Stimulated activated CD4-positive, alpha-beta T cell treated with anti-CD3 and anti-CD28 coated beads, Interleukin-2, amount 100 ng/mL, for 48 hours (primary cell): ENCODE data around the gene SPANXC.
"Not testable (repeated sequence)": the region's sequence is repeated elsewhere in the genome, so short reads cannot be mapped to it uniquely, and the experiment has no call there.

ENCODE experiments used
- DNase-seq, 2 donors: peaks; one replicate each; pipeline ENCODE4 v3.0.0-alpha.2; 2020

Gene SPANXC, protein sequence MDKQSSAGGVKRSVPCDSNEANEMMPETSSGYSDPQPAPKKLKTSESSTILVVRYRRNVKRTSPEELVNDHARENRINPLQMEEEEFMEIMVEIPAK

DNA sequence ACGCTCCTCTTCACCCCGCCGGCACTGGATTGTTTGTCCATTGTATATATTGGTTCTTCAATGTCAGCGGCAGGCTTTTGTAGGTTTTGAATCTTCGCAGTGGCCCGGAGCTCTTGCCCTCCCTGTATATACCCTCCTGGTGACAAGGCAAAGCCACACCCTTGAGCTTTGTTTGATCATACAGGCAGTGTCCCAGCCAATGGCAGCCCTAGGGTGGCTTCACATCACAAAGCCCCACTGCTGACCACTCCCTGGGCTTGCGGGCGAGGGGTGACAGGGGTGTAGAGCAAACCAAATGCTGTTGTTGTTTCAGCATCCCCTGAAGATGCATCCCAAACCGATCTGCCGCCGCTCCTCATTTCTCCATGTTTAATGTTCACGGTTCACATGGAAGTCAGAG lies at the start of gene SPANXC:
SPANXC (minus strand) TSS at position 101 of the 400 bp plus-strand sequence; CDS start at position 41, 60 bp downstream.
- not testable (repeated sequence) for DNase-seq

DNA sequence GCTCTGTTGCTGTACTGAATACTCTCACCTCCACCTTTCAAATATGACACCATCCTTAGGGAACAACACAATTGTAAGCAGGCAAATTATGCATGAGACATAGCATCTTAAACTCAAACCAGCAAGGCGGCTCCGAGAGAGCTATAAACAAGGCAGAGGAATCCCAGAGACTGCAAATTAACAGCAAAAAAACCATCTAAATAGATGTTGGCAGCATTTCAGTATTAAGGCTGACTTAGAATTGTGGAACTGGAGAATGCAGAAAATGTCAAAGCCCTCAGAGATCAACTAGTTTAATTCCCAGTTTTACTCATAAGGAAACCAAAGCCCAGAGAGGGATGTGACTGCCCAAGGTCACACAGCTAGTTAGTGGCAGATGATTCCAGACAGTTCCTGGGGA lies 37.2 kb upstream of the SPANXC start:
- DNase-seq = no peak

DNA sequence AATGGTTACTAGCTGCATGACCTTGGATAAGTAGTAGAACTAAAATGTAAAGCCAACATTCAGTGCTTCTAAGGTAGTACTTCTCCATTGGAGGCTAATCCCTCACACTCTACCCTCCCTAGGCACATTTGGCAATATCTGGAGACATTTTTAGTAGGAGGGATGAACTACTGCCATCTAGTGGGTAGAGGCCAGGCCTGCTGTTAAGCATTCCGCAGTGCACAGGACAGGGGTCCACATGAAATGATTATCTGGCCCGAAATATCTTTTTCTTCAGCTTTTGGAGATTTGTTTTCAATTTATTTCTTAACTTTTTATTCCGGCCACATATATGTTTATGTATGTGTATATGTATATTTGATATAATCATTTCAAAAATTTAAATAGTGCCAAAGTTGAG lies 36.0 kb upstream of the SPANXC start:
- no peak for DNase-seq

DNA sequence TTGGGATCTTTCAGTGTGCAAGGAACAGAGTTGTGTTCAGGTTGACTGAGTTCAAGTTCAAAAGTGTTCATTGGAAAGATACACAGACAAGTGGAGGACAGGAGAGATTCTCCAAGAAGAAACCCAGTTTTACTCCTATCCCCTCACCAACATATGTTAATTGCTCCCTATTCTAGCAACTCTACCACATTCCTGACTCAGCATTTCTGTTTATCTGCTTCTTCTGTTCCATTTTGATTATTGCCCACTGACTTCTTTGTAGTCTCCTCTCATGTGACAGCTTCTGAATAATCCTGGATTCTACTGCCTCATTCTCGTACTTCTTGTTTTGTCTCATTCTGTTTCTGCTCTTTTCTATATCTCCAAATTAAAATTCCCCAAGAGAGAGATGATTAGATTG lies 15.8 kb upstream of the SPANXC start:
- no peak for DNase-seq

DNA sequence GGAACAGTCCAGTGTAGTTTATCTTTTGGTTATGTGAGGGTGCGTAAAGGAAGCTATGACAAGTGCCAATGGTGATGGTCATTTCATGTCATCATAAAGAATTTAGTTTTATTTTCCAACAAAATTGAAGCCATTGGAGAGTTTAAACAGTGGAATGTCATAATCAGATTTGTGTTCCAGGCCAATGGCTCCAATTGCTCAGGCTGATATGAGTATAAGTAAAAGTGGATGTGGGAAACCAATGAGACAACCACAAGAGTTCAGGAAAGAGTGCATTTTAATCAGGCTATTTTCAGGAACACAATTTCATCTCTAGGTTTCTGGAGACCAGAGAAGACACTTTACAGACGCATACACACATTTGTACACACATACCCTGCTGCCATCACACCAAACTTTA lies 20.7 kb downstream of the SPANXC start:
- DNase-seq = no peak

DNA sequence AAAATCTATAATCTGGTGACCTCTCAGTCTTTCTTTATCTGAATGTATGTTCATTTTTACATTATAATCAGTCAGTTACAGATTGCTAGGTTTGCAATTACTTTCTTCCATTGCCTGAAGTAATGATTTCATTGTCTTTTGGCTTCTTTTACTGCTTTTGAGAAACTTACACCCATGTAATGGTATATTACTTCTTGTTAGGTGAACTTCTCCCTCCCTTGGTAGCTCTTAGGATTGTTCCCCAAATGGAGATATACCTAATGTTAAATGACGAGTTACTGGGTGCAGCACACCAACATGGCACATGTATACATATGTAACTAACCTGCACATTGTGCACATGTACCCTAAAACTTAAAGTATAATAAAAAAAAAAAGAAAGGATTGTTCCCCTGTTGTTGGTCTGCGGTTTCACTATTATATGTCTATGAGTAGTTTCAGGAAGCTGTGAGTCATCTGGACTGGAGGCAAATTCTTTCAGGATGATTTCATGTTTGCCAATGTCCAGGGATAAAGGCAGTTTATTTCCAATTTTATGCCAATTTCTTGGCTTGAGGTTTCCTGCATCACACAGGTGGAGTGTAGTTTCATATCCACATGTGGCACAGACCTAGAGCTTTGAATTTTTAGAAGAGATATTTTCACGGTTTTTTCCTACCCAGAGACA lies 21.8 kb downstream of the SPANXC start:
- DNase-seq = no peak

DNA sequence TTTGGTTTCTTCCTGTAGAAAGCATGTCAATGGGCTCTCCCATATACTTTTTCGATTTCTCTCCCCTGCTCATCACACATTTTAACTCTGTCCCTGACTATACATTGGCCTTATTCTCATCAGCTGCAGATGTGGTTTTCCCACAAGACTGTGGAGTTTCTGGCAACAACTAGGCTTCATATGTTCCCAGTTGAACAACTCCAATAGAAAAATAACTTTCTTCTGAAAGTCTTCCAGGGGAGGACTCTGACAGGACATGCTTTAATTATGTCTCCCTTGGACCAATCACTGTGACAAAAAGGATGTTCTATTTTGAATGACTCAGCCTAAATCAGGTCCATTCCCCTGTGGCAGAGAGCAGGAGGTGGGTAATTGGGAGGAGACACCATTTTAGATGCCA lies 28.1 kb downstream of the SPANXC start:
- no peak for DNase-seq

DNA sequence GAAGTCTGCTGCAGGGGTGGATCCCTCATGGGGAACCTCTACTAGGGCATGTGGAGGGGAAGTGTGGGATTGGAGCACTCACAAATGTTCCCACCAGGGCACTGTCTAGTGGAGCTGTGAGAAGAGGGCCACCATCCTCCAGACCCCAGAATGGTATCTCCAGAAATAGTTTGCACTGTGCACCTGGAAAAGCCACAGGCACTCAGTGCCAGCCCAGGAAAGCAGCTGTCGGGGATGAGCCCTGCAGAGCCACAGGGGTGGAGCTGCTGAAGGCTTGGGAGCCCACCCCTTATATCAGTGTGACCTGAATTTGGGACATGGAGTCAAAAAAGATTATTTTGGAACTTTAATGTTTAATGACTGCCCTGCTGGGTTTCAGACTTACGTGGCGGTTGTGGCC lies 40.4 kb downstream of the SPANXC start:
- DNase-seq = no peak
